Muscle layer of duodenum (tissue), 2 donors: ENCODE results near the gene SOX11.

Experiments used
- H3K27ac ChIP-seq: one replicate; pipeline ENCODE4 v1.7.0; 2013; ENCODE audit warnings: mild to moderate bottlenecking, low read length
- H3K27me3 ChIP-seq: one replicate; pipeline ENCODE4 v1.7.0; 2013; ENCODE audit warnings: low read depth, mild to moderate bottlenecking, control low read depth, low read length
- H3K36me3 ChIP-seq, 2 donors: one replicate each; pipeline ENCODE4 v1.7.0; 2013; ENCODE audit warnings: low read length in 2 of 2, control low read depth in 1 of 2, mild to moderate bottlenecking in 1 of 2; ENCODE audit not compliant: insufficient read depth in 2 of 2, control insufficient read depth in 1 of 2
- H3K4me1 ChIP-seq, 2 donors: one replicate each; pipeline ENCODE4 v1.7.0; 2013; ENCODE audit warnings: low read length in 2 of 2, mild to moderate bottlenecking in 2 of 2, control low read depth in 1 of 2, moderate library complexity in 1 of 2; ENCODE audit not compliant: insufficient read depth in 2 of 2, control insufficient read depth in 1 of 2
- H3K4me3 ChIP-seq, 2 donors: one replicate each; pipeline ENCODE4 v1.7.0; 2013; ENCODE audit warnings: low read length in 2 of 2, low read depth in 1 of 2, mild to moderate bottlenecking in 1 of 2
- H3K9me3 ChIP-seq, 2 donors: one replicate each; pipeline ENCODE4 v1.7.0; 2013; ENCODE audit warnings: low read length in 2 of 2, control low read depth in 1 of 2, mild to moderate bottlenecking in 1 of 2; ENCODE audit not compliant: control insufficient read depth in 1 of 2
- donor health status: healthy.

SOX11 gene

GRCh38 chr2:5748391-5748790 lies 56.2 kb downstream of the SOX11 start:
- Histone ChIP-seq H3K36me3 (no peaks in the 10 kb centered on the region), H3K27ac (no peak overlapping the region), H3K4me1 (no peaks in the 10 kb centered on the region), H3K9me3 (no peaks in the 10 kb centered on the region), H3K27me3 (no peaks in the 10 kb centered on the region), H3K4me3 (no peak overlapping the region)

GRCh38 chr2:5748946-5749345 lies 56.8 kb downstream of the SOX11 start:
- Histone ChIP-seq H3K4me3 (no peak overlapping the region), H3K36me3 (no peaks in the 10 kb centered on the region), H3K27ac (no peak overlapping the region), H3K4me1 (no peaks in the 10 kb centered on the region), H3K27me3 (no peaks in the 10 kb centered on the region), H3K9me3 (no peaks in the 10 kb centered on the region)

GRCh38 chr2:5749347-5749746 lies 57.2 kb downstream of the SOX11 start:
- no peaks in the 10 kb centered on the region for H3K9me3 ChIP-seq
- no peaks in the 10 kb centered on the region for H3K4me1 ChIP-seq
- no peak overlapping the region for H3K4me3 ChIP-seq
- no peaks in the 10 kb centered on the region for H3K27me3 ChIP-seq
- H3K27ac ChIP-seq: no peak overlapping the region
- H3K36me3 ChIP-seq: no peaks in the 10 kb centered on the region
